Stimulated activated CD8-positive, alpha-beta memory T cell treated with anti-CD3 and anti-CD28 coated beads, Interleukin-7, amount 100 ng/mL, for 1 hour (primary cell): Measurements from ENCODE around the gene LEMD2.
"Not testable (repeated sequence)": the region's sequence is repeated elsewhere in the genome, so short reads cannot be mapped to it uniquely, and the experiment has no call there.

Experiments used
- DNase-seq, 2 donors: peaks; one replicate each; pipeline ENCODE4 v3.0.0-alpha.2; 2020; ENCODE audit warnings: low read depth in 2 of 2

The LEMD2 gene

DNA sequence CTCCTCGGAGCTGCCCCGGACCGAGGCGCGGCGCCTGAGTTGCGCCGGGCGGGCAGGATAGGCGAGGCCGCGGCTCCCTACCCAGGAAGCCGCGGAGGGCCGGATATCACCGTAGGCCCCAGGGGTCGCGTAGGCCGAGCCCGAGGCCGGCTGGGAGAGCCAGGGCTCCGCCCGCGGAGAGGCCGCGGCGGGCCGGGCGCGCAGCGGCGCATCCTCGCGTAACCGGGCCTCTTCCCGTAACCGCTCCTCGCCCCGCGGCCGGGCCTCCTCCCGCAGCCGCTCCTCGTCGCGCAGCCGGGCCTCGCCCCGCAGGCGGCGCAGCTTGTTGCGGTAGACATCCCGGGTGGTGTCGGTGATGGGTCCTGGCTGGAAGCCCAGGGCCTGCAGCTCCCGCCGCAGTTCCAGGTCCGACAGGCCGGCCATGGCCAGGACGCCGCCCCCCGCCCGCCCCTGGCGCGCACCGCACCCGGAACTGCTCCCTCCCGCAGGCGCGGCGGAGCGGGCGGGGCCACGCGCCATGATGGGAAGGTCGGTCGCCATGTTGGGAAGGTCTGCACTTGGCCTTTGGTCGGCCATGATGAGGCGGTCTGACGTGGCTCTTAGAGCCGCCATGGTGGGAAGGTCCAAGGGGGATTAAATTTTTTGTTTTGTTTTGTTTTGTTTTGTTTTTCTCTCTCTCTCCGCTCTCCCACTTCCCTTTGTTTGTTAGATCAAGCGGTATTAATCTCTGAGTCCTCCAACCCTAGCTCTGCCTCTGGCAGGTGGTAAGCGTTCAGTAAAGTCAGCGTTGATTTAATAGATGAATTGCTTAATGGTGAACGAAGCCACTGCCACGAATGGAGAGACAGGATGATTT lies at the start of gene LEMD2:
TSS of gene LEMD2 (minus strand) at position 437 of the 856 bp plus-strand sequence. CDS start at position 423, 14 bp downstream.
- peak; percentile 88 for DNase-seq

DNA sequence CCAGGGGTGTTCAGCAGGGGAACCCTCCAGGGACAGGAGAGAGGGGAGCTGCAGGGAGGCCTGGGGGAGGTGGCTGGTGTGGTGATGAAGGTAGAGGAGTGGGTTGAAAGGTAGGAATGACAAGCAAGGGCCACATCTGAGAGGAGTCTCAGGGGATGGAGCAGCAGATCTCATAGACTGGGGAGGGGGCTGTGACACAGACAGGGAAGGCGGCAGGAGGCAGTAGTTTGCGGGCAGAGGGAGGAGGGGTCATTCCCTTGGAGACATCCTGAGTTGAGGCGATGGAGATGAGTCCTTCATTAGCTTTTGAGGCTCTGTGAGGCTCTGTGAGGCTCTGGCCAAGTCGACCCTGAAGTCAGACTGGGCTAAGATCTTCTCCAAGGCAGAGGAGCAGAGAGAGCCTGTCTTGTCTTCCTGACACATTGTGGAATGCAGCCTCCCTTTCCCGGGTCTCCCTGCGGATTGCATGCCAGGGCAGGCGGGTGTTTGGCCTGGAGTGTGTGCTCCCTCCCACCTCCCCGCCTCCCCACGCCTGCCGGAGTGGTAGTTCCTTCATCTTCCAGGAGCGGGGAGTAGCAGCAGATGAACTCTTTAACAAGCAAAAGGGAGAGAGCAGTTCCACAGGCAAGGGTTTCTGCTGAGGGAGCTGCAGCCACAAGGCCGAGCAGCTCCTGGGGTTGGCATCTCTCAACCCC lies 49.2 kb upstream of the LEMD2 start:
- DNase-seq, result no peak

DNA sequence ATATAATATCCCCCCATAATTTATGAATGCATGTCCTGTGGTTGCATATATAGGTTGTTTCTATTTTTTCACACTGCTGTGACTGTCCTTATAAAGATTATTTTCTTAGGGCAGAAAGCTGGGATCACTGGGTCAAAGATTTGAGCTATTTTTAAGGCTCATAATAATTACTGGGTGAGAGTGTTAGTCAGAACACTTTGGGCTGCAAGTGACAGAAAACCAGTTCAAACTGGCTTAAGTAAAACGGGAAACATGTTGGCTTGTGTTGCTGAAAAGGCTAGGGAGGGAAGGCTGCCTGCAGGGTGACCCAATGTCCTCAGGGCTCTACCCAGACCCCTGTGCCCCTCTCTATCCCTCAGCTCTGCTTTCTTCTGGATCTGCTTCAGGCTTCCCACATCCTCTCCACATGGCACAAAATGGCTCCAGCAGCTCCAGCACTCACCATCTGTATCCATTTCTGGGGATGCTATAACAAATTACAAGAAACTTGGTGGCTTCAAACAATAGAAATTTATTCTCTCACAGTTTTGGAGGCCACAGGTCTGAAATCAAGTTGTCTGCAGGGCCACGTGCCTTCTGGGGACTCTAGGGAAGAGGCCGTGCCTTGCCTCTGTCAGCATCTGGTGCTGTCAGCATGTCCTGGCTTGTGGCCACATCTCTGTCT lies 48.0 kb upstream of the LEMD2 start:
- DNase-seq, result no peak

GRCh38 chr6:33834401-33835392 lies 45.8 kb upstream of the LEMD2 start:
- DNase-seq, result no peak

DNA sequence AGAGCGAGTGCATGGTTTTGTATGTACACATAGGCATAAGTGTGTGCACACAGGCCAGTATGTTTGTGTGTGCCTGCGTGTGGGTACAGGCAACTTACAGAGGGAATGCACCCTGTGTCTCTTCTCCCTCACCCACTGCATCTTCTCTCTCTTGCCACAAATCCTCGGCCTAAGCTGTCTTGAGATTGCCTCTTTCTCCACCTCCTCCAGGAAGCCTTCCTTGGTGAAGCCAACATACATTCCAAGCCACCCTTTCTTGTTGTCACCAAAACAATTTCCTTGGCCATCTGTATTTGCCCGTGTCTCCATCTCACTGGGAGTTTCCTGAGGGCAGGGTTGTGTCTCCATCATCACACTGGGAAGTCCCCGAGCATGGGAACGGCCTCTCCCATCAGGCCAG lies 44.7 kb upstream of the LEMD2 start:
- DNase-seq, result no peak

DNA sequence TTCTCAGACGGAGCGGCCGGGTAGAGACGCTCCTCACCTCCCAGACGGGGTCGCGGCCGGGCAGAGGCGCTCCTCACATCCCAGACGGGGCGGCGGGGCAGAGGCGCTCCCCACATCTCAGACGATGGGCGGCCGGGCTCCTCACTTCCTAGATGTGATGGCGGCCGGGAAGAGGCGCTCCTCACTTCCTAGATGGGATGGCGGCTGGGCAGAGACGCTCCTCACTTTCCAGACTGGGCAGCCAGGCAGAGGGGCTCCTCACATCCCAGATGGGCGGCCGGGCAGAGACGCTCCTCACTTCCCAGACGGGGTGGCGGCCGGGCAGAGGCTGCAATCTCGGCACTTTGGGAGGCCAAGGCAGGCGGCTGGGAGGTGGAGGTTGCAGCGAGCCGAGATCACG lies 43.9 kb upstream of the LEMD2 start:
- DNase-seq, result not testable (repeated sequence)

DNA sequence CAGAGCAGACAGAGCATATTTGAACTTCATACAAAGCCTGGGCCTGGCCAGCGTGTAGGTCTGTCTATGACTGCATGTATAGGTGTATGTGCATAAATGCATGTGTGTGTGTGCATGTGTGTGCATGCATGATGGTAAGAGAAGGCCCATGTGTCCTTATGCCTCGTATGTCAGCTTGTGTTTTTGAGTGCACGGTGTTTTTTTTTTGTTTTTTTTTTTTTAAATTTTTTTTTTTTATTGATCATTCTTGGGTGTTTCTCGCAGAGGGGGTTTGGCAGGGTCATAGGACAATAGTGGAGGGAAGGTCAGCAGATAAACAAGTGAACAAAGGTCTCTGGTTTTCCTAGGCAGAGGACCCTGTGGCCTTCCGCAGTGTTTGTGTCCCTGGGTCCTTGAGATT lies 42.8 kb upstream of the LEMD2 start:
- DNase-seq, result not testable (repeated sequence)

DNA sequence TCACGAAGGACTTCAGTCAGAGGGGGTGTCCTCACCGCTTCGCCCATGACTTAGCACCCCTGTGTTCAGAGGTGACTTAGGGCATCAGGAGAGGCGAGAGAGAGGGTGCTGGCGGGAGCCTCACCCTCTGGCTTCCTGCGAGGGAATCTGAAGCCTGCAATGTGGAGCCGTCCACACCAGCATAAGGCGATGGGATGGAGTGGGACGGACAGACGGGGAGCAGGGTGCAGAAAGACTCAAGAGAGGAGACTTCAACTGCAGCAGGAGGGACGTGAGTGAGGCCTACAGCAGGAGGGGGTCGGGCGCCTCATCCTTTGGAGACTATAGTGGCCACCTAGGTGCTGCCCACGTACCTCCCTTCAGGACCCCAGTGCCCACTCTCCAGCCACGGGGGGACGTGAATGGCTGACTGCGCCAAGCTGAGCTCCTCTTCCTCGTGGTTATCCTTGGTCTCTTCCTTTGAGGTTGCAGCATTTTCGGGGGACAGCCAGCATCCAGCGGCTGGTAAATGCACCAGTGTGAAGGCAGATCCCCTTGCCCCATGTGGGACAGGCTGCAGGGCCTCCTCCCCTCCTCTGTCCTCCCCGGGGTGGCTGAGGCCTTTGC lies 41.8 kb upstream of the LEMD2 start:
- no peak for DNase-seq

GRCh38 chr6:33828764-33829731 lies 40.1 kb upstream of the LEMD2 start:
- DNase-seq, result no peak

DNA sequence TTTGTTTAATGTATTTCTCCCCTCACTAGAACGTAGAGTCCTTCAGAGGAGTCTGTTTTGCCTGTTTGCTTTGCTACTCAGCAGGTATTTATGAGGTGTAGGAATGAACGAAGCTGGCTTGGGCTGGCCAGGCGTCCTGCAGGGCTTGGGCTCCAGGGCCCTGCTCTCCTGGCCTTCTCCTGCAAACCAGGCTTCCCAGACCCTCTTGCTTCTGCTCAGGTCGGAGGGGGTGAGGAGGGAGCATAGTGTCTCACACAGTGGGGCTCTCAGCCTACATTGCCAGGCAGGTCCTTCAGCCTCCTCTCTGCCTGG lies 39.5 kb upstream of the LEMD2 start:
- no peak for DNase-seq

GRCh38 chr6:33827546-33828451 lies 38.9 kb upstream of the LEMD2 start:
- no peak for DNase-seq

- no peak for DNase-seq
Measured at GRCh38 chr6:33826537-33826936, 37.6 kb upstream of the LEMD2 start.

GRCh38 chr6:33824461-33825154 lies 35.7 kb upstream of the LEMD2 start:
- DNase-seq, result no peak

DNA sequence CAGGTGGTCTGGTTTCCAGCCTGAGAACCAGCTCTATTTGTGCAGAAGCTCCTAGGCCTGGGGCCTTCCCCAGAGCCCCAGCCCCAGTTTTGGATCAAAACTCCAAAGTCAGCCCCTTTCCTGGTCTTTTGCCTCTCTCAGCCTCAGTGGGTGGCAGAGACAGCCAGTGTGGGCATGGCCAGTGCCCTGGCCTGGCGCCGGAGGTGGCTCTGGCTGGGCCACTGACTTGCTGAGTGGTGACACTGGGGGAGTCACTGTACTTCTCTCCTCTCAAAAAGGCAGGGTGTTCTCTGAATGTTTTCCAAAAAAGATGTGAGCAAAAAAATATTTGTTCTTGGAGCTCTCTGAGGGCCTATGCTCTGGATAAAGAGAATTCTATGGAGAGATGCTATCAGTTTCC lies 34.9 kb upstream of the LEMD2 start:
- no peak for DNase-seq

GRCh38 chr6:33822575-33823395 lies 33.9 kb upstream of the LEMD2 start:
- no peak for DNase-seq

- no peak for DNase-seq
Measured at GRCh38 chr6:33820784-33821520, 32.0 kb upstream of the LEMD2 start.

DNA sequence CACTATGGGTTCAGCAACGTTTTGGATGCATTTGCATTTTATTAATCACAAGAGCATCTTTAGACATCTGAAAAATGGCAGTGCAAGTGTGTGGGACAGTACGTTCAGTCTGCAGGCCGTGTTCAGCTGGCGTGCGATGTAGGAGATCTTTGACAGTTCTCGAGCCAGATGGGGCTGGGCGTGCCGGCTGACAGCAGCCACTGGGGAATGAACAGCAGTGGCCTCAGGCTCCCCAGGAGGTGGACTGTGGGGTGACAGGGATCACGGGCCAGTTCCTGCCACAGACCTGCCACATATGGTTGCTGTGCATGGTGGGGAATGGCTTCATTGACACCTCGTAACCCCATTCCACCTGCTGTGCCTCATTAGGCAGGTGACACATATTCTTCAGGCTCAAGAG lies 31.3 kb upstream of the LEMD2 start:
- DNase-seq, result no peak
